Raji (cell line): Measurements from ENCODE around the gene FBXL2.

Experiments used
- POLR2A ChIP-seq: IDR thresholded peaks from 2 replicates; pipeline ENCODE4 v1.6.1; 2011; ENCODE audit warnings: low read depth, low read length, control low read depth; ENCODE audit not compliant: insufficient read depth

FBXL2 gene

DNA sequence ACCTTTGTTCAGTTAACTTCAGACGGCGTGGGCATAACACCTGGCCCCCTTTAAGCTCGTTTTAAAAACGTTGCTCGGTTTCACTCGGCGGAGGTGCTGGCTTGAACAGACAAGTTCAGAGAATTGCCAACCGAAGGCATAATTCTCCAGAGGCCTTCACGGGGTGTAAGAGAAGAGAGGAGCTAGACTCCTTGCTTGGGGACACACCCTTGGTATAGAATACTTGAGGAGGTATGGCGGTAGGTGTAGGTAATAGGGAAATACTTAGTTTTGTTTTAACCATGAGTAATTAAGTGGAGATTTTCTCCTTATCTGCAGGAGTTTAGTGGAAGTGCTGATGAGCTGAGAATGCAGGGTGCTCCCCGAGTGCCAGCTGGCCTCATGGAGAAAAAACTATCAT is 921 bp downstream of the FBXL2 start:
- no peak for TF ChIP-seq POLR2A

GRCh38 chr3:33287672-33288282 is 10.5 kb downstream of the FBXL2 start:
- TF ChIP-seq POLR2A: no peak

DNA sequence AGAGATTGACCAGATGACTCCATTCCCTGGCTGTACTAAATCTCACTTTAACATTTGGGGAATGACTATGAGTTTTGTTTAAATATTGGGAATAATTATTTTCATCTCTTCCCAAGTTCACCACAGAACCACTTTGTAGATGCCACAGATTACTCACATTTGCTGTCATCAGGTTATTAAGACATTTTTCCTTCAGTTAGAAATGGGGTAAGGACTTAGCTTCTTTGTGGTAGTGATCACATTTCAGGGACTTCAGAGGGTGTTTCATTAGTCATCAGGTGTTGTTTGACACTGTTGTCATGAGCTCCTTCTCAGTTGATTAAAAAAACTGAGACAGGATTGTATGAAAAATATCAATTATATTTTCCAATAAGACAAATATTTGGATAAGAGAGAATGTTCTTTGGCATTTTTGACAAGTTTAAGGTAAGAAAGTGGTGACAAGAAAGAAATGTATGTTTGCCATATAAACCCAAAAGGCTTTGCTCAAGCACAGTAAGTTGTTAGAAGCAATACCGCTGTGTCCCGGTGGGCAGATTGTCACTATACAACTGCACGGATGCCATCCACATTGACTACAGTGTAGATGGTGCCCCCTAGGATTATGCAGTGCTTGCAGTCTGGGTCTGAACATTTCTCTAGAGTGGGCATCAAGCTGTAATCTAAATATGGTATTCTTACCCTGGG is 22.3 kb downstream of the FBXL2 start:
- TF ChIP-seq POLR2A: no peak

- TF ChIP-seq POLR2A: no peak
These were observed 35.1 kb downstream of the FBXL2 start for GRCh38 chr3:33312361-33312760.

DNA sequence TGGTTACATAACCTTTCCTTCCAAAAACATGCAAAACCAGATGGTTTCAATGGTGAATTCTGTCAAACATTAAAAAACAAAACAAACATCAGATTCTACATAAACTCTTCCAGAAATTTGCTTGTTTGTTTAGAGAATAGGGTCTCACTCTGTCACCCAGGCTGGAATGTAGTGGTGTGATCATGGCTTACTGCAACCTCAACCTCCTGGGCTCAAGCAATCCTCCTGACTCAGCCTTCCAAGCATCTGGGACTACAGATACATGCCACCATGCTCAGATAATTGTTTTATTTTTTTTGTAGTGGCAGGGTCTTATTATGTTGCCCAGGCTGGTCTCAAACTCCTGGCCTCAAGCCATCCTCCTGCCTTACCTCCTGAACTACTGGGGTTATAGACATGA is 36.1 kb downstream of the FBXL2 start:
- no peak for TF ChIP-seq POLR2A

GRCh38 chr3:33314993-33315392 is 37.8 kb downstream of the FBXL2 start:
- TF ChIP-seq POLR2A: no peak

DNA sequence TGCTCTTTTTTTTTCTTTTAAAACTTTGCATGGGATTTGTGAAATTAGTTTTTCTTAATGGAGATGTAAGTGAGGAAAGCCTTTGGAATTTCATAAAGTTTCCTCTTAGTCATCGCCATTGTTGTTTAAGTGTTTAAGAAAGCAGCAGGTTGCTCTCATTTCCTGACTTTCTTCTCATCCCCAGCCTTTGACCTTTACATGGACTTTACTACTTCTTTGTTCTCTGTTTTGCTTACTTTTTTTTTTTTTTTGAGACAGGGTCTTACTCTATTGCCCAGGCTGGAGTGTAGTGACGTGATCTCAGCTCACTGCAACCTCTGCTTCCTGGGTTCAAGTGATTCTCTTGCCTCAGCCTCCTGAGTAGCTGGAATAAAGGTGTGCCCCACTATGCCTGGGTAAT is 38.6 kb downstream of the FBXL2 start:
- TF ChIP-seq POLR2A: no peak

GRCh38 chr3:33317963-33318709 is 40.9 kb downstream of the FBXL2 start:
- no peak for TF ChIP-seq POLR2A

DNA sequence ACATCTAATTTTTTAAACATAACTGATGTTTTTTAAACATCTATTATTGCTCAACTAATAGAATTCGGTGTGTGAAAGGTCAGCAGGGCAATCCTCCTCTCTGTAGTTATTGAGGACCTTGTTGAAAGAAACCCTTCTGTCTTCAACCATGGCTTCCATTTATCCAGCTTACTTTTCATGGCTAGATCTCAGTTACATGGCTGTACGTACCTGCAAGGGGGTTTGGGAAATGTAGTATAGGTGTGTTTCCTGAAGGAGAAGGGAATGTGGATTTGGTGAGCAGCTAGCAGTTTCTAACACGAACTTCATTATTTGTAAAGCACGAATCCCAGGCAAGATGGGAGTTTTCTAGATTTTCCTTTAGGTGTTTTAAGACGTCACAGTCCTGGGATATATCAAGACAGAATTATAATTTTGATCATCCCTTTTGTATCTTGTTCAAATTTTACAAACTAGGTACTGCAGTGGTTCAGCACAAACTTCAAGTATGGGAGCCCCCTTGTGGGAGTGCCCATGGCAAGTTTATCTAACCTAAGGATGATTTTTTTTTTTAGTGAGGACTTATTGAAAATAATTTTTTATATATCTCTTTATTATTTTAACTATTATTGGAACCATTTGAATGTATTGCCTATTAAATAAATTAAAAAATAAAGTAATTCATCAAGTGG is 41.6 kb downstream of the FBXL2 start:
- TF ChIP-seq POLR2A: no peak

DNA sequence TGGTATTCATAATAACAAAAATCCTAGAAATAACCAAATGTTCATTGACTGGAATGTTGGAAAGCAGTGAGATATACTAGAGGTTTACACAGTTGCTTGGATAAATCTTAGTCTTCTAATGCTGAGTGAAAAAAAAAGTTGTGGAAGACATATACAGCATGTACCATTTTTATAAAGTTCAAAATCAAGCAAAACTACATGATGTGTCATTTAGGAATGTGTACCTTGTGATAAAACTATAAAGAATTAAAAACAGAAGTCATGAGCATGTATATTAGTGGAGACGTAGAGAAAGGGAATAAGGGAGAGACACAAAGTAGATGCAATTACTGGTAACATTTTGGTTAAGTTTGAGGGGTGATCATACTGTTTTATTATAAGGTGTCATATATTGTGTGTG is 45.2 kb downstream of the FBXL2 start:
- no peak for TF ChIP-seq POLR2A

GRCh38 chr3:33331414-33331813 is 54.2 kb downstream of the FBXL2 start:
- TF ChIP-seq POLR2A: no peak

DNA sequence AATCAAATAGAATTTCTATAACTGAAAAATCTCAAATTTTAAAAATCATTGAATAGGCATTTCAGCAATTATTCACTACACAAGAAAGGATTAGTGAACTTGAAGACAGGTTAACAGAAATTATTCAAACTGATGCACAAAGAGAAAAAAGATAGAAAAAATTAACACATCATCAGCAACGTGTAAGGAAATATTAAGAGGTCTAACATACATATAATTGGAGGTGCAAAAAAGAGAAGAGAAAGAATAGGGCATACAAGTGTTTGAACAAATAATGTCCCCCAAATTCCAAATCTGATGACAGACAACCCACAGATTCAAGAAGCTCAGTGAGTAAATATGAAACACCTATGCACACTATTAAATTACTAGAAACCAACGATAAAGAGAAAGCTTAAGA is 57.1 kb downstream of the FBXL2 start:
- TF ChIP-seq POLR2A: no peak

DNA sequence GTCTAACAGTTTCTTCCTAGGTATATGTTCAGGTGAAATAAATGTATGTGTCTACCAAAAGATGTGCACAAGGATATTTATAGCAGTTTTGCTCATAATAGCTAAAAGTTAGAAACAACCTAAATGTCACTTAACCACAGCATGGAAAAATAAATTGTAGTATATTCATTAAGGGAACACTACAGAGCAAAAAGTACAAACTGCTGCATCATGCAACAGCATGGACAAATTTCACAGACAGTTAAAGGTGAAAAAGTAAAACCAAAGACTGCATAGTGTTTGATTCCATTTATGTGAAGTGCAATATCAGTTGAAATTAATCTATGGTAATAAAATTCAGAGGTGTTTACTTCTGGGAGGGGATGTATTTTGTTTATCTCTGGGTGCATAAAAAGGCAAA is 62.5 kb downstream of the FBXL2 start:
- TF ChIP-seq POLR2A: no peak

- TF ChIP-seq POLR2A: no peak
These were observed 78.4 kb downstream of the FBXL2 start for GRCh38 chr3:33355611-33356010.

DNA sequence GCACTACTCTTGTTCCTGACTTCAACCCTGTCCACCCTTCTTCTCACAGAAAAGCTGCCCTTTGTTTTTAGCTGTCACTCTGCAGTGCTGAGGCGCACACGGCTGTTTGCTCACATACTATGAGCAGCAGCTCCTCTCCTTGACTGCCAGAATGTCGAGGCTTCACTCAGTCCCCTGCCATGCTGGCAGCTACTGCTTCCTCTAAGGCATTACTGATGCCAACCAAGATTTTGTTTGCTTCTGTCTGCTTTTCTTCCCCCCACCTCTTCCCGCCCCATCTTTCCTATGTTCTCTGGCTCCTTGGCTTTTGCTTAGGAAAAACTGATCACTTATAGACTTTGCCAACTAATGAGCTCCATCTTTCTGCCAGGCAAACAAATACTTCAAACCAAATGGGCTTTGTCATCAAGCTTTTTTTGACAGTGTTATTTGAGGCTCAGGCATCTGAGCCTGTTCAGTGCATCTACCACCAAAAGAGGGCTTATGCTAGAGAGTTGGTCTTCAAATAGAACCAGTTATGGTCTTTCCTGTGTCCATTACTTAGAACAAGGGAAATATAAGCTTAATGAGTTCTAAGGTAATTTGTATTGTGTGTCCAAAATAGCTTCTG is 81.0 kb downstream of the FBXL2 start:
- no peak for TF ChIP-seq POLR2A
